ENCODE measurements around the gene STAB1.

The STAB1 gene

GRCh38 chr3:52533623-52534280 is 38.6 kb downstream of the STAB1 start, which contains the start of gene NT5DC2:
NT5DC2 (minus strand) TSS chr3:52533857; CDS start chr3:52533737, 120 bp downstream.
- DNase-seq (ENCODE audit: low read depth, low spot score), result no peak
- H3K27ac ChIP-seq, result peak within 1 kb of the TSS; percentile 40

GRCh38 chr3:52534281-52535183 is 39.4 kb downstream of the STAB1 start:
- DNase-seq (ENCODE audit: low read depth, low spot score), result no peak
- H3K27ac ChIP-seq, result peak overlapping the region; percentile 27

GRCh38 chr3:52535411-52536111 is 40.4 kb downstream of the STAB1 start:
- peak overlapping the region; percentile 27 for H3K27ac ChIP-seq
- no peak for DNase-seq (ENCODE audit: low read depth, low spot score)

DNA sequence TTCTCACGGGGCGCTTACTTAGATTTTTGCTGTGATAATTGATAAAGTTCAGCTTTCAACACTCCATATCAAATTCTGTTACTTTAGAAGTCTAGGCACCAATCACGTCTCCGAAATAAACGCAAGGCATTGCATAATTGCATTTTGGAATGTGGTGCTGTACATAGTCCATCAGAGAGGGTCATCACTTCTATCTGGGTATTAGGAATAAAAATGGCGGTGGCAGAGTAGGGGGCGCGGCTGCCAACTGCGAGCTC is 40.9 kb downstream of the STAB1 start:
- no peak overlapping the region for H3K27ac ChIP-seq
- no peak for DNase-seq (ENCODE audit: low read depth, low spot score)

- H3K27ac ChIP-seq, result peak within 1 kb of the TSS; percentile 77
- DNase-seq (ENCODE audit: low read depth, low spot score), result peak; percentile 95
These were observed 41.4 kb downstream of the STAB1 start, which contains the start of gene UQCC5 for GRCh38 chr3:52536369-52537164. UQCC5 (plus strand) TSS chr3:52536605; CDS start chr3:52536756, 151 bp downstream.

DNA sequence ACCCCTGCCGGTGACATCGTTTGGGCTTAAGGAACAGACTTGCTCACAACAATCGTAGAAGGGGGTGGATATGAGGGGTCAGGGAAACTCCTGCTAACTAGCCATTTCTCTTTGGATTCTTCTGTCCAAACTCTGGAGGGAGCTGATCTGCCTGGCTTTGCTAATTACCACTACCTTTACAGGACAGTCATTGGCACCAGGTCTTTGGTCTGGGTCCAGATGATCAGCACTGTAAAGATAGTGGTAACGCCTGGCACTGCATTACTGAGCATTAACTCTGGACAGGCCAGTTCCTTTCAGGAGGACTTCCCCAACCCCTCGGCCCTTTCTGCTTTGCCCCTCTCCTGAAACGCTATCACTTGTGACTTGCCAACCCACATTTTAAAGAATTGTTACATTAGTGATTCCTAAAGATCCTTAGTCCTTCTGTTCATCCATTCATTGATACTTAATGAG is 42.1 kb downstream of the STAB1 start:
- no peak for DNase-seq (ENCODE audit: low read depth, low spot score)

DNA sequence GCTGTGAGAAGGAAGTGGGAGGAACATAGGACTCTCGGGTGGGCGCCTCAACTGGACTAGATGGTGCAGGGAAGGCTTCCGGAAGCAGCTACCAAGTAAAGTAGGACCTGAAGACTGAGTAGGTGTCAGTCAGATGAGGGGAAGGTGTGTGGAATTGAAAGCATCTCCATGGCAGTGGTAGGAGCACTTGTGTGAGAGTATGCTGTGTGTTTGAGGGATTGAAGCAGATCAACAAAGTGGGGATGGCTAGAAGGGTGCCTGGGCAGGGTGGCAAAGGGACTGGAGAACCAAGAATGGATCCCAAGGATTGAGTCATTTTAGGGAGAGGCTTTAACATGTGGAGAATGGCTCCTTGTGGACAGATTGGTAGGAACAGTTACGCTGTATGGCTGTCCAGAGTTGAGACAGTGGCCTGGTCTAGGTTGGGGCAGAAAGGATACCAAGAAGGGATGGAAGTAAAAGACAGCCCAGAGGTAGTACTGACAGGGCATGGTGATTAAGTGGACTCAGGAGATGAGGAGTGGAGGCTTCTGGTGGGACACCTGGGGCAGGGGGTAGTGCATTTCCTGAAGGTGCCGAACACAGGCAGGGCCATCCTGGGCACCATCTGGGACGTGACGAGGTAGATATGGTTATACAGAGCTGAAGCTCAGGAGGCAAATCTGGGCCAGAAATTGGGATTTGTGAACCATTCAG is 42.7 kb downstream of the STAB1 start:
- DNase-seq (ENCODE audit: low read depth, low spot score), result no peak
- no peak overlapping the region for H3K27ac ChIP-seq

More for the DNA sequence above, 42.1 kb downstream of the STAB1 start:
- H3K27ac ChIP-seq, result peak overlapping the region; percentile 77

- peak overlapping the region; percentile 23 for H3K27ac ChIP-seq
- no peak for DNase-seq (ENCODE audit: low read depth, low spot score)
These were observed 44.0 kb downstream of the STAB1 start for GRCh38 chr3:52539010-52539653.

GRCh38 chr3:52541050-52541449 is 45.9 kb downstream of the STAB1 start:
- DNase-seq (ENCODE audit: low read depth, low spot score), result no peak

GRCh38 chr3:52544937-52545336 is 49.8 kb downstream of the STAB1 start:
- no peak for DNase-seq (ENCODE audit: low read depth, low spot score)
- H3K27ac ChIP-seq, result peak overlapping the region; percentile 44

More at GRCh38 chr3:52541050-52541449, 45.9 kb downstream of the STAB1 start:
- no peak overlapping the region for H3K27ac ChIP-seq

- peak overlapping the region; percentile 44 for H3K27ac ChIP-seq
- no peak for DNase-seq (ENCODE audit: low read depth, low spot score)
These were observed 51.2 kb downstream of the STAB1 start for GRCh38 chr3:52546111-52546901.

GRCh38 chr3:52547143-52547542 is 52.0 kb downstream of the STAB1 start:
- no peak for DNase-seq (ENCODE audit: low read depth, low spot score)
- peak overlapping the region; percentile 44 for H3K27ac ChIP-seq

- no peak overlapping the region for H3K27ac ChIP-seq
- no peak for DNase-seq (ENCODE audit: low read depth, low spot score)
These were observed 56.0 kb downstream of the STAB1 start for GRCh38 chr3:52551118-52551517.

GRCh38 chr3:52552089-52552488 is 57.0 kb downstream of the STAB1 start:
- DNase-seq (ENCODE audit: low read depth, low spot score), result no peak
- H3K27ac ChIP-seq, result peak overlapping the region; percentile 21

DNA sequence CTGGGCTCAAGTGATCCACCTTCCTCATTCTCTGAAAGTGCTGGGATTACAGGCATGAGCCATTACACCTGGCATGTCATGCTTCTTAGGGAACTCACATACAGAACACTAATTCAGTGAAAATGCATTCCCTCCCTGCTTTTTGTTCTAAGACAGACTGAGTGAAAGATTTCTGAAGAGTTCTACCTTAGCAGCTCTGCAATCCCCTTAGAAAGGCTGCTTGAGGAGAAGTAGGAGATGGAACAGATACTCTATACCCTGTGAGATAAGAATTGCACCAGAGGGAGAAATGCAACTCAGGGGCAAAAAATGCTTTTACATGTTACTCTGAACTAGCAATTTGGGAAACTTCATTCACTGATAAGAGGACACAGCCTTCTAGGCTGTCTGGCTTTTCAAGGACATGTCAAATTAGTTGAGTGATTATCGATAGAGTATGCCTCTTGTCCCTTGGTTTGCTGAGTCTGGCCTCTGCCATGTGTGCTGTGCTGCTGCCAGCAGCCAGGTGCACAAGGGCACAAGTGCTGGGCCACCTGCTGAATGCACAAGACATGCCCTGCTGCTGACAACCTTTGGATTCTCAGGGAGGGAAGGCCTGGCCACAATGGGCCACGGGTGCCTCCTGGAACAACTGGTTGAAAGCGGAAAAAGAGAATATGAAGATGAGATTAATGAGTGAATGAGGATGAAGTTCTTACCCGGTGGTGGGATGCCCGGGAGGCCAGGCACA is 59.1 kb downstream of the STAB1 start:
- no peak overlapping the region for H3K27ac ChIP-seq
- DNase-seq (ENCODE audit: low read depth, low spot score), result no peak

- DNase-seq (ENCODE audit: low read depth, low spot score), result no peak
- H3K27ac ChIP-seq, result no peak overlapping the region
These were observed 59.9 kb downstream of the STAB1 start for GRCh38 chr3:52555056-52555455.

All from epithelial cell of prostate (primary cell).